ENCODE results near the gene L3MBTL3.

GRCh38 chr6:130163266-130163665, 144.9 kb downstream of the L3MBTL3 start:
- TF ChIP-seq SREBF2 (IDR thresholded peaks at IDR 0.05) (no peak), CTCF (IDR thresholded peaks at IDR 0.05) (no peak), RAD21 (conservative IDR thresholded peaks at IDR 0.05 in 1 of 2, IDR thresholded peaks at IDR 0.05 in 1 of 2) (no peak), SMC3 (IDR thresholded peaks at IDR 0.05) (no peak), EHMT2 (IDR thresholded peaks at IDR 0.05; ENCODE audit: low read depth) (no peak), CBX2 (IDR thresholded peaks at IDR 0.05; ENCODE audit: borderline replicate concordance, low read depth) (no peak), JUN (IDR thresholded peaks at IDR 0.05) (no peak), POLR2A (IDR thresholded peaks at IDR 0.05; ENCODE audit: low read length) (no peak), NFE2L2 (conservative IDR thresholded peaks at IDR 0.05; ENCODE audit: low read length) (no peak), ZFP36 (IDR thresholded peaks at IDR 0.05; ENCODE audit: borderline replicate concordance, partially characterized antibody) (no peak)

All from A549 (cell line).